Activated B cell treated with CpG ODN at 0.5 μM for 24 hours (primary cell): ENCODE data around the gene CALM3. TPM values are rescaled to one million over a fixed set of nuclear protein-coding genes. Genes with fewer than 3 reads are reported as not detected.

Experiments used
- ATAC-seq: fragments of 200-7000 bp; cut with Tn5 transposase; one replicate; pipeline ENCODE4 v1.10.0; 2021; ENCODE audit warnings: low read depth, mild to moderate bottlenecking, moderate library complexity
- CTCF ChIA-PET: fragments of 350-600 bp; sonication (Branson Sonifier 250); formaldehyde crosslinking; loops from one replicate; lab custom pipeline; 2021; ENCODE audit warnings: antibody characterized with exemption; lab: Charles Lee
- POLR2A ChIA-PET: fragments of 350-600 bp; sonication (Branson Sonifier 250); formaldehyde crosslinking; loops from one replicate; lab custom pipeline; 2021; ENCODE audit warnings: antibody characterized with exemption; lab: Charles Lee
- DNase-seq: peaks from one replicate; pipeline ENCODE4 v3.0.0; 2022
- H3K27ac Mint-ChIP-seq: one replicate; pipeline ENCODE4 v1.8.0; 2020; ENCODE audit warnings: mixed read lengths
- H3K27me3 Mint-ChIP-seq: one replicate; pipeline ENCODE4 v1.8.0; 2021; ENCODE audit warnings: mixed read lengths
- H3K36me3 Mint-ChIP-seq: one replicate; pipeline ENCODE4 v1.8.0; 2021; ENCODE audit warnings: low read depth, mixed read lengths
- H3K4me1 Mint-ChIP-seq: one replicate; pipeline ENCODE4 v1.8.0; 2021; ENCODE audit warnings: mixed read lengths
- H3K4me3 Mint-ChIP-seq: one replicate; pipeline ENCODE4 v1.8.0; 2020; ENCODE audit warnings: mild to moderate bottlenecking, mixed read lengths
- H3K9me3 Mint-ChIP-seq: one replicate; pipeline ENCODE4 v1.8.0; 2020; ENCODE audit warnings: mixed read lengths
- intact Hi-C: fragments of 100-400 bp; cut with micrococcal nuclease; formaldehyde crosslinking; loops from one replicate; pipeline ENCODE4 v1.15.1; 2024
- total RNA-seq: library from RNA; stranded (reverse); gene quantifications from 2 replicates; pipeline ENCODE4 v1.2.3, GENCODE V29; 2022
- TF ChIP-seq, protein P1 (sequence below): fragments of 200-600 bp; IDR thresholded peaks from one replicate; pipeline ENCODE4 v1.8.0; 2022; ENCODE audit warnings: antibody characterized with exemption, mild to moderate bottlenecking

CALM3 gene
- total RNA-seq, 1 donor from 2014 or later: 174 TPM

DNA sequence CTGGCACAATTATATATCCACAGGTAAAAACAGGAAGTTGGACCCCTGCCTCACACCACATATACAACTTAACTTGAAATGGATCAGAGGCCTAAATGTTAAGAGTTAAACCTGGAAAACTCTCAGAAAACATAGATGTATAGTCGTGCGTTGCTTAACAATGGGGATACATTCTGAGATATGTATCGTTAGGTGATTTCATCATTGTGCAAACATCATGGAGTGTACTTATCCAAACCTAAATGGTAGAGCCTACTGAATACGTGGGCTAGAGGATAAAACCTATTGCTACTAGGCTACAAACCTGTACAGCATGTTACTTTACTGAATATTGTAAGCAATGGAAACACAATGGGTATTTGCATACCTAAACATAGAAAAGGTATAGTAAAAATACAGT lies 14.8 kb upstream of the CALM3 start:
- Mint-ChIP-seq H3K27me3 (no peaks in the 10 kb centered on the region), H3K4me1 (no peaks in the 10 kb centered on the region), H3K27ac (no peak overlapping the region), H3K4me3 (no peak overlapping the region), H3K9me3 (peaks cover 2% of the 10 kb centered on the region), H3K36me3 (no peaks in the 10 kb centered on the region)
- ATAC-seq (no peak), DNase-seq (no peak)
- CTCF ChIA-PET: no interaction called here
- POLR2A ChIA-PET: no interaction called here
- TF ChIP-seq, protein P1, sequence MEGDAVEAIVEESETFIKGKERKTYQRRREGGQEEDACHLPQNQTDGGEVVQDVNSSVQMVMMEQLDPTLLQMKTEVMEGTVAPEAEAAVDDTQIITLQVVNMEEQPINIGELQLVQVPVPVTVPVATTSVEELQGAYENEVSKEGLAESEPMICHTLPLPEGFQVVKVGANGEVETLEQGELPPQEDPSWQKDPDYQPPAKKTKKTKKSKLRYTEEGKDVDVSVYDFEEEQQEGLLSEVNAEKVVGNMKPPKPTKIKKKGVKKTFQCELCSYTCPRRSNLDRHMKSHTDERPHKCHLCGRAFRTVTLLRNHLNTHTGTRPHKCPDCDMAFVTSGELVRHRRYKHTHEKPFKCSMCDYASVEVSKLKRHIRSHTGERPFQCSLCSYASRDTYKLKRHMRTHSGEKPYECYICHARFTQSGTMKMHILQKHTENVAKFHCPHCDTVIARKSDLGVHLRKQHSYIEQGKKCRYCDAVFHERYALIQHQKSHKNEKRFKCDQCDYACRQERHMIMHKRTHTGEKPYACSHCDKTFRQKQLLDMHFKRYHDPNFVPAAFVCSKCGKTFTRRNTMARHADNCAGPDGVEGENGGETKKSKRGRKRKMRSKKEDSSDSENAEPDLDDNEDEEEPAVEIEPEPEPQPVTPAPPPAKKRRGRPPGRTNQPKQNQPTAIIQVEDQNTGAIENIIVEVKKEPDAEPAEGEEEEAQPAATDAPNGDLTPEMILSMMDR: no peak
- intact Hi-C loops: no loop called here

DNA sequence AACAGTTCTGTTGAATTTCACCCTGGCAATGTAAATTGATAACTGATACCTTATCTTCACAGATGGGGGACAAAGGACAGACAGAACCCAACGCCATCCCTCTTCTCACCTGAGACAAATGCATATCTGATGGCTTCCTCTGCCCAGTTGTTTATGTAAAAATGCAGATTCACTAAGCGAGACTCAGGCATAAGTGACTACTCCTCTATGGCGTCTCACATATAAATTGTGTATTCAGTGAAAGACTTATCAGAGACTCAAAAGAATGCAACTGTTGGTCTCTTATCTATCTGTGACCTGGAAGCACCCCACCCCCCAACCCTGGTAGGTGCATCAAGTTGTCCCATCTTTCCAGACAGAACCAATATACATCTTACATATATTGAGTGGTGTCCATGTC lies 13.3 kb upstream of the CALM3 start:
- H3K27me3 Mint-ChIP-seq: no peaks in the 10 kb centered on the region
- H3K27ac Mint-ChIP-seq: no peak overlapping the region
- ATAC-seq (no peak), DNase-seq (no peak)
- H3K9me3 Mint-ChIP-seq: peaks cover 2% of the 10 kb centered on the region
- H3K36me3 Mint-ChIP-seq: no peaks in the 10 kb centered on the region
- TF ChIP-seq, protein P1: no peak
- CTCF ChIA-PET: no interaction called here
- POLR2A ChIA-PET: interaction anchor here (0.8 kb wide), 1 partner anchor 13 kb away, joined by 3 read pairs; the partner anchor contains the start of gene CALM3
- H3K4me3 Mint-ChIP-seq: no peak overlapping the region
- H3K4me1 Mint-ChIP-seq: no peaks in the 10 kb centered on the region
- intact Hi-C loops: no loop called here

DNA sequence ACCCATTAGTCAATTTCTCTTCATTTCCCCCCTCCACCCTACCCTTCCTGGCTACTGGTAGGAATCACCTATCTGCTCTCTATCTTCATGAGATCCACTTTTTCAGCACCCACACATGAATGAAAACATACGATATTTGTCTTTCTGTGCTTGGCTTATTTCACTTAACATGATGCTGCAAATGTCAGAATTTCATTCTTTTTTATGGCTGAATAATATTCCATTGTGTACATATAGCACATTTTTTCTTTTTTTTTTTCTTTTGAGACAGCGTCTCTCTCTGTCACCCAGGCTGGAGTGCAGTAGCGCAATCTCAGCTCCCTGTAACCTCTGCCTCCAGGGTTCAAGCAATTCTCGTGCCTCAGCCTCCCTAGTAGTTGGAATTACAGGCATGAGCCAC lies 9.9 kb upstream of the CALM3 start:
- CTCF ChIA-PET: interaction anchor here (0.6 kb wide), 1 partner anchor 23 kb away, joined by 3 read pairs; no protein-coding TSS in a partner anchor

DNA sequence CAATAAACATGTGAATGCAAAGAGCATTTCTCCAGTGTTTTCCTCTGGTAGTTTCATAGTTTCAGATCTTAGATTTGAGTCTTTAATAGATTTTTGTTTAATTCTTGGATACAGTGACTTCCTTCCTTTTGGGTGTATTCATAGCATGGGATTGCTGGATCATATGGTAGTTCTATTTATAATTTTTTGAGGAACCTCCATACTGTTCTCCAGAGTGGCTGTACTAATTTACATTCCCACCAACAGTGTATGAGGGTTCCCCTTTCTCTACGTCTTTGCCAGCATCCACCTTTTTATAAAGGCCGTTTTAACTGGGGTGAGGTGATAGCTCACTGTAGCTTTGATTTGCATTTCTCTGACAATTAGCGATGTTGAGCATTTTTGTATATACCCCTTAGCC lies 9.3 kb upstream of the CALM3 start:
- ChIA-PET POLR2A (no interaction called here), CTCF (no interaction called here)
- TF ChIP-seq, protein P1: no peak
- H3K9me3 Mint-ChIP-seq: no peaks in the 10 kb centered on the region
- no peak for ATAC-seq
- intact Hi-C loops: no loop called here
- no peak for DNase-seq
- H3K4me1 Mint-ChIP-seq: no peaks in the 10 kb centered on the region
- no peaks in the 10 kb centered on the region for H3K36me3 Mint-ChIP-seq
- H3K27me3 Mint-ChIP-seq: no peaks in the 10 kb centered on the region
- no peak overlapping the region for H3K4me3 Mint-ChIP-seq
- H3K27ac Mint-ChIP-seq: no peak overlapping the region

More for the DNA sequence above, 9.9 kb upstream of the CALM3 start:
- Mint-ChIP-seq H3K4me1 (no peaks in the 10 kb centered on the region), H3K36me3 (no peaks in the 10 kb centered on the region), H3K9me3 (no peaks in the 10 kb centered on the region), H3K4me3 (no peak overlapping the region), H3K27ac (no peak overlapping the region), H3K27me3 (no peaks in the 10 kb centered on the region)
- POLR2A ChIA-PET: no interaction called here
- ATAC-seq (no peak), DNase-seq (no peak)
- intact Hi-C loops: no loop called here
- TF ChIP-seq, protein P1: no peak

DNA sequence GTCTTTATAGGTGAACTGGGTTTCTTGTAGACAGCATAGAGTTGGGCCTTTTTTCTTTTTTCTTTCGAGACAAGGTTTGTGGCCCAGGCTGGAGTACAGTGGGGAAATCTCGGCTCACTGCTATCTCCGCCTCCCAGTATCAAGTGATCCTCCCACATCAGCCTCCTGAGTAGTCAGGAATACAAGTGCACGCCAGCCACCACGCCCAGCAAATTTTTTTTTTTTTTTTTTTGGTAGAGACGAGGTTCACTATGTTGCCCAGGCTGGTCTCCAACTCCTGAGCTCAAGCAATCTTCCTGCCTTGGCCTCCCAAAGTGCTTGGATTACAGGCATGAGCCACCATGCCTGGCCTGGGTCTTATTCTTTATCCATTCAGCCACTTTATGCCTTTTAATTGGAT lies 5.1 kb upstream of the CALM3 start:
- intact Hi-C loops: no loop called here
- CTCF ChIA-PET: interaction anchor here (0.9 to 1.8 kb wide), 2 partner anchors 66 to 651 kb away, joined by 3 to 4 read pairs; no protein-coding TSS in a partner anchor

More for the DNA sequence above, 5.1 kb upstream of the CALM3 start:
- no peak overlapping the region for H3K27ac Mint-ChIP-seq
- DNase-seq (no peak), ATAC-seq (no peak)
- peaks cover 7% of the 10 kb centered on the region for H3K9me3 Mint-ChIP-seq
- no peak overlapping the region for H3K4me3 Mint-ChIP-seq
- H3K4me1 Mint-ChIP-seq: peaks cover 9% of the 10 kb centered on the region
- TF ChIP-seq, protein P1: no peak
- no peaks in the 10 kb centered on the region for H3K27me3 Mint-ChIP-seq
- POLR2A ChIA-PET: interaction anchor here (0.6 to 0.7 kb wide), 3 partner anchors 497 to 1573 kb away, joined by 3 to 4 read pairs (median 3); no protein-coding TSS in a partner anchor
- H3K36me3 Mint-ChIP-seq: peaks cover 8% of the 10 kb centered on the region
